Brain microvascular endothelial cell (primary cell): ENCODE data around the gene CCDC6.

Source experiments
- DNase-seq: peaks from one replicate; pipeline ENCODE4 v3.0.0-alpha.2; 2020
- H3K27ac ChIP-seq: fragments of 250-450 bp; sonication (Bioruptor Pico); 2 replicates; pipeline ENCODE4 v1.5.1; 2020; ENCODE audit warnings: mild to moderate bottlenecking, moderate library complexity
- H3K27me3 ChIP-seq: fragments of 250-450 bp; sonication (Bioruptor Pico); replicated peaks from 2 replicates; pipeline ENCODE4 v1.5.1; 2020; ENCODE audit warnings: mild to moderate bottlenecking
- H3K36me3 ChIP-seq: fragments of 250-450 bp; sonication (Bioruptor Pico); replicated peaks from 2 replicates; pipeline ENCODE4 v1.5.1; 2020; ENCODE audit warnings: mild to moderate bottlenecking
- H3K4me3 ChIP-seq: 2 replicates; pipeline ENCODE4 v1.5.1; 2011; ENCODE audit warnings: low read depth, mild to moderate bottlenecking, control low read depth, low read length, moderate library complexity
- in situ Hi-C: cut with HindIII; loops from 2 replicates; pipeline ENCODE4 v1.10.0; 2017; ENCODE audit warnings: low sequenced_read_pairs, low pct_ligation_motif_present
- TF ChIP-seq, protein P1 (sequence below): IDR thresholded peaks from 2 replicates; pipeline ENCODE4 v1.5.1; 2011; ENCODE audit warnings: low read depth, mild to moderate bottlenecking, moderate library complexity, low read length, control low read depth, inconsistent platforms; ENCODE audit errors: missing control alignments

The CCDC6 gene

DNA sequence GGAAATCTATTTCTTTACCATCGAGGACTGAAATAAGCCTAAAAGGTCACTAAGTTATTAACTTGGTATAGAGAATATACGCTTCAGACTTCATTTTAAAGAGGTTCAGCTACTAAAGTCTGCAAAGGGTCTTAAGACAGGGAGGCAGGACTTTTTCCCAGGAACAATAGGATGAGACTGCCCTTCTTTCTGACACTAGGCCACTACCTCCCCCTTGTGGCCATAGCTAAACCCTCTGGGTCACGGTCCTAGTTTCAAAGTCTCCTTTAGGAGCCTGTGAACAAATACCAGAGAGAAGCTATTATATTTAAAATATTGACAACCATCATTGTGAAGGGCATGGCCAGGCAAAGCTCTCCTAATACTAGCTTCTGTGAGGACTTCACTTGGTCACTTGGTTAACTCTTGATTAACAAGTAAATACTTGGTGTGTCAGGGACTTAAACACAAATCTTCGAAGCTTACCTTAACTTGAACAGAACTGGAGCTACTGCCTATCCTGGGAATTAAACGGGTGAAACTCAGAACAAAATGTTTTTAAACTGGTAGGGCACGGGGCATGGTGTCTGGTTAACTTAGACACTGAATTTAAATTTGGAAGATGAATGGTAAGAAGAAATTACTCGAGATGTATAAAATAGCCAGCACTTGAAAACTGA lies 75.6 kb downstream of the CCDC6 start:
- Histone ChIP-seq H3K4me3 (no peak overlapping the region), H3K27me3 (no peaks in the 10 kb centered on the region), H3K27ac (no peak overlapping the region), H3K36me3 (peaks cover 2% of the 10 kb centered on the region)
- in situ Hi-C loops: no loop called here
- TF ChIP-seq, protein P1, sequence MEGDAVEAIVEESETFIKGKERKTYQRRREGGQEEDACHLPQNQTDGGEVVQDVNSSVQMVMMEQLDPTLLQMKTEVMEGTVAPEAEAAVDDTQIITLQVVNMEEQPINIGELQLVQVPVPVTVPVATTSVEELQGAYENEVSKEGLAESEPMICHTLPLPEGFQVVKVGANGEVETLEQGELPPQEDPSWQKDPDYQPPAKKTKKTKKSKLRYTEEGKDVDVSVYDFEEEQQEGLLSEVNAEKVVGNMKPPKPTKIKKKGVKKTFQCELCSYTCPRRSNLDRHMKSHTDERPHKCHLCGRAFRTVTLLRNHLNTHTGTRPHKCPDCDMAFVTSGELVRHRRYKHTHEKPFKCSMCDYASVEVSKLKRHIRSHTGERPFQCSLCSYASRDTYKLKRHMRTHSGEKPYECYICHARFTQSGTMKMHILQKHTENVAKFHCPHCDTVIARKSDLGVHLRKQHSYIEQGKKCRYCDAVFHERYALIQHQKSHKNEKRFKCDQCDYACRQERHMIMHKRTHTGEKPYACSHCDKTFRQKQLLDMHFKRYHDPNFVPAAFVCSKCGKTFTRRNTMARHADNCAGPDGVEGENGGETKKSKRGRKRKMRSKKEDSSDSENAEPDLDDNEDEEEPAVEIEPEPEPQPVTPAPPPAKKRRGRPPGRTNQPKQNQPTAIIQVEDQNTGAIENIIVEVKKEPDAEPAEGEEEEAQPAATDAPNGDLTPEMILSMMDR: peak; percentile 90
- peak; percentile 54 for DNase-seq

DNA sequence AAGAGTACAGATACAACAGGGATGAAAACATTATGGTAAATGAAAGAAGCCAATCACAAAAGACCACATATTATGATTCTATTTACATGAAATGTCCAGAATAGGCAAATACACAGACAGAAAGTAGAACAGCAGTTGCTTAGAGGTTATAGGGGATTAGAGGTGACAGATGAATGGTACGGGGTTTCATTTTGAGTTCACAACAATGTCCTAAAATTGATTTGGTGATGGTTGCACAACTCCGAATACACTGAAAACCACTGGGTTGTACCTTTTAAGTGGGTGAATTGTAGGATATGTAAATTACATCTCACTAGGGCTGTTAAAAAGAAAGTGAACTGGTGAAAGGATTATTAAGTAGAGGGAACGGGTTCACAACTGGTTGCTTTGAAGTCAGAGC lies 76.8 kb downstream of the CCDC6 start:
- TF ChIP-seq, protein P1: no peak
- Histone ChIP-seq H3K27me3 (no peaks in the 10 kb centered on the region), H3K4me3 (no peak overlapping the region), H3K27ac (no peak overlapping the region), H3K36me3 (peaks cover 2% of the 10 kb centered on the region)
- DNase-seq: no peak
- in situ Hi-C loops: no loop called here

DNA sequence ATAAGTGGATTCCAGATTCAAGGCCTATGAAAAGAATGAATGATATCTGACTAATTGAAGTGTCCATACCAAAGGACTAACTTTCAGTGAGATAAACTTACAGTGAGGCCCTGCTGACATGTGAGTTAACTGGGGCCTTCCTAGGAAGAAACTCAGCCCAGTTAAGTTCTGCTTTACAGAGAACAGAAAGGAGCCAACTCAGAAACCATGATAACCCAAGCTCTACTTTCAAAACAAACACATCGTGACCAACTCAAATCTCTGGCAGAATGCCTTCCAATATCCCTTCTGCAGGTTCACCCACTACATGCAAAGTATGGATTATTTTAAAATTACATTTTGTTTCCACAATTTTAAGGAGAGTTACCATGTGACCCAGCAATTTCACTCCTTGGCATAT lies 77.3 kb downstream of the CCDC6 start:
- Histone ChIP-seq H3K4me3 (no peak overlapping the region), H3K36me3 (peaks cover 2% of the 10 kb centered on the region), H3K27me3 (no peaks in the 10 kb centered on the region), H3K27ac (no peak overlapping the region)
- TF ChIP-seq, protein P1: no peak
- DNase-seq: no peak
- in situ Hi-C loops: no loop called here

DNA sequence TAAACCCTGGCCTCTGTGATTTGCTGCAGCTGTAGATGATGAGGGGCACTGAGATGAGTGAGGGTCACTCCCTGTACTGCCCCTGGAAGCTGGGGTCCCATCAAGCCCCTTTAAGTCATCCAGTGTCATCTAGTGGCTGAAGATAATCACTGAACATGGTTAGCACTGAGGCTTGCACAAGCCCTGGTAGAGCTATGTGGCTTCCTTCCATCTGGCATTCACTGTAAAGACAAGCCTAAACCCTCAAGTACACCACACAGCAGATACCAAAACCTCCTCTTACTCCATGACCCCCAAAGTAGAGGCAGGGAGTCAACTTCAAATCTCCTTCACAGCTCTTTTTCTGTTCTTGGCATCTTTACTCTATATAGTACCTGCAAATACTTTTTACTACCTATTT lies 80.4 kb downstream of the CCDC6 start:
- H3K27ac ChIP-seq: no peak overlapping the region
- H3K27me3 ChIP-seq: no peaks in the 10 kb centered on the region
- in situ Hi-C loops: no loop called here
- no peak for DNase-seq
- H3K4me3 ChIP-seq: no peak overlapping the region
- TF ChIP-seq, protein P1: no peak
- H3K36me3 ChIP-seq: no peaks in the 10 kb centered on the region

DNA sequence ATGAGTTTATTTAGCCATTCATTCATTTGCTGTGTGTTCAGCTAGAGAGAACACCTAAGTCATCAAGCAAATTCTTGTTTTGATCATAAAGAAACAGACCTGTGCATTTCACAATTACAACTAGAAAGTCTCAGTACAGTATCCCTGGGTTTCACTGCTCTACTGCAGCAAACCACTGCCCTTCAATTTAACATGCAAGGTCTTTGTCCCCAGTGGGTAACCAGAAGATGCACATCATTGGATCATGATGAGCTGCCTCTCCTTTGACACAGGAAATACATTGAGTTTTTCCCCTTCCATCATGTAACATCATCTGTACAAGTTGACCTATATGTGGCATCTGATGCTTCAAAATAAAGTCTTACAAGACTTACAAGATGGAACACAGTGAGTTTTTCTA lies 82.6 kb downstream of the CCDC6 start:
- DNase-seq: no peak
- in situ Hi-C loops: no loop called here
- Histone ChIP-seq H3K36me3 (no peaks in the 10 kb centered on the region), H3K27ac (no peak overlapping the region), H3K27me3 (no peaks in the 10 kb centered on the region), H3K4me3 (no peak overlapping the region)
- TF ChIP-seq, protein P1: no peak

DNA sequence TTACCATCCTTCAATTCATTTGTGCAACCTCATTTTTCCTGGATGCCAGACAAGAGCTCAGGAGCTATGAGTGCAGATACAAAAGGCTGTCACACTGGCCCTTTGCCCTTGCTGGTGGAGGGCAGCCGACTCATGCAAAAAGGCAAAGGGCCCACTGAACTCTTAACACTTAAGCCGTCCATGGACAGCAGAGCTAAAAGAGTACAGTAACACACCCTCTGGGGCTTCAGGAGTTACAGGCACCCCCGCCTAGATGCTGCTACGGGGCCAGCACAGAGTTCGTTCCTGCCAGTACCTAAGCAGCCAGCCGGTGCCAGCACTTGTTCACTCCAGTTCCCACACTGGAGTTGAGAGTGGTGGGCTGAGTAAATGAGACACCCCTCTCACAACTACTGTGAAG lies 83.2 kb downstream of the CCDC6 start:
- no peak overlapping the region for H3K4me3 ChIP-seq
- H3K36me3 ChIP-seq: no peaks in the 10 kb centered on the region
- no peaks in the 10 kb centered on the region for H3K27me3 ChIP-seq
- DNase-seq: no peak
- H3K27ac ChIP-seq: no peak overlapping the region
- TF ChIP-seq, protein P1: no peak
- in situ Hi-C loops: no loop called here
